GM06990 (cell line): Measurements from ENCODE around the gene C11orf24.
A peak's percentile ranks its signal among the peaks of the same experiment; 100 is the strongest.
"Not testable (repeated sequence)": the region's sequence is repeated elsewhere in the genome, so short reads cannot be mapped to it uniquely, and the experiment has no call there.

Experiments used
- DNase-seq: peaks from one replicate; pipeline ENCODE4 v3.0.0-alpha.2; 2011; ENCODE audit not compliant: insufficient read length; ENCODE audit errors: extremely low read depth
- H3K27me3 ChIP-seq: replicated peaks from 2 replicates; pipeline ENCODE4 v1.6.0; 2011; ENCODE audit warnings: low read length; ENCODE audit not compliant: control insufficient read depth, insufficient read depth
- H3K36me3 ChIP-seq: 2 replicates; pipeline ENCODE4 v1.5.1; 2011; ENCODE audit warnings: low read length; ENCODE audit not compliant: control insufficient read depth, insufficient read depth
- H3K4me3 ChIP-seq: replicated peaks from 2 replicates; pipeline ENCODE4 v1.5.1; 2011; ENCODE audit warnings: low read depth, mild to moderate bottlenecking, control low read depth, low read length
- CTCF ChIP-seq: IDR thresholded peaks from 2 replicates; pipeline ENCODE4 v1.5.1; 2011; ENCODE audit warnings: low read length, control low read depth, mild to moderate bottlenecking, inconsistent platforms; ENCODE audit not compliant: insufficient read depth, poor library complexity, severe bottlenecking

Gene C11orf24

DNA sequence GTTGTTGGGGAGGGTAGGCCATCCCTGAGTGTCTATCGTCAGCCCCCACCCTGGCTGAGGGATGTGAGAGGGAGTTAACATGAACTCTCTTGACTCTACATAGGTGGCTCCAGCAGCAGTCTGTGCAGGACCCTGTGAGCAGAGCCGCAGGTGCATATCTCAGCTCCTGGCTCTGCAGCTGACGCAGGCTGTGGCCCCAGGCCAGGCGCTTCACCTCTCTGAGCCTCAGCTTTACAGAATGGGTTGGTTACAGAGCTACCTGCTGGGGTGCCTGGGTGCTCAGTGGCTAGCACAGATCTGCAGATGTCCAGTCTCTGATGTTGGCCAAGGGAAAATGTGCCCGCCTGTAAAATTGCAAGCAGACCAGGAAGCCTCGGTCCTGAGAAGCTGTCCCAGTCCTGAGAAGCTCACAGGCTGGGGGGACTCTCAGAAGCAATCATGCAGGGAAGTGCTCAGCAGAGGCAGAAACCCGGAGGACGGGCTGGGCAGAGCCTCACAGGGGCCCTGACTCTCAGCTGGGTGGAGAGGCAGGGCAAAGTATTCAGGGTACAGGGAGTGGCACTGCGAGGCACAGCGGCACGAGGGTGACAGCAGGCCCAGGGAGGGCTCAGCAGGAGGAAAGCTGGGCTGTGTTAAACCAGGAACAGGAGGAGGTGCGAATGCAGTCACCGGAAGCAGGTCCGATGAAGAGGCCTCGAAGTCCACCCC, 24.7 kb upstream of the C11orf24 start:
- H3K4me3 ChIP-seq: no peak overlapping the region
- H3K27me3 ChIP-seq: no peaks in the 10 kb centered on the region
- TF ChIP-seq CTCF: no peak
- no peaks in the 10 kb centered on the region for H3K36me3 ChIP-seq
- no peak for DNase-seq

- DNase-seq: no peak
- Histone ChIP-seq H3K27me3 (no peaks in the 10 kb centered on the region), H3K4me3 (no peak overlapping the region), H3K36me3 (no peaks in the 10 kb centered on the region)
- no peak for TF ChIP-seq CTCF
These were observed 24.2 kb upstream of the C11orf24 start for GRCh38 chr11:68295940-68296339.

GRCh38 chr11:68295271-68295670, 23.5 kb upstream of the C11orf24 start:
- Histone ChIP-seq H3K27me3 (no peaks in the 10 kb centered on the region), H3K36me3 (no peaks in the 10 kb centered on the region), H3K4me3 (no peak overlapping the region)
- no peak for DNase-seq
- no peak for TF ChIP-seq CTCF

GRCh38 chr11:68293708-68294107, 21.9 kb upstream of the C11orf24 start:
- Histone ChIP-seq H3K4me3 (0 out of 2 replicates have a peak overlapping the region, but pooled peaks have one; percentile 1), H3K27me3 (no peaks in the 10 kb centered on the region), H3K36me3 (no peaks in the 10 kb centered on the region)
- no peak for TF ChIP-seq CTCF
- DNase-seq: no peak

DNA sequence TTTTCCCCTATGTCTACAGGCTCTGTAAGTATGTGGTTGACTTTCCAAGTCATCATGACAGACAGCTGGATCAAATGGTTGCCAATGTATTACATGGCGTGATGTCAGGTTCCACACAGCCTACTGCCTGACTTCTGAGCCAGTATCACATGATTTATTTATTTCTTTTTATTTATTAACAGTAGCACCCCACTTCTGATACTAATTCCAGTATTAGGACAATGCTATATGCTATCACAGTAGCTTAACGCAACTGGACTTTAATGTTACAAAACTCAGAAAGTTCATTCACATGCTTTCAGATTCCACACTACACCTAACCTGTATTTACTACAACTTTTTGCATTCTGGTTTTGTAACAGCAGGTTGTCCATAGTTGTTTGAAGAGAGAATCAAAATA, 17.7 kb upstream of the C11orf24 start:
- Histone ChIP-seq H3K4me3 (no peak overlapping the region), H3K27me3 (no peaks in the 10 kb centered on the region), H3K36me3 (no peaks in the 10 kb centered on the region)
- no peak for DNase-seq
- TF ChIP-seq CTCF: no peak

DNA sequence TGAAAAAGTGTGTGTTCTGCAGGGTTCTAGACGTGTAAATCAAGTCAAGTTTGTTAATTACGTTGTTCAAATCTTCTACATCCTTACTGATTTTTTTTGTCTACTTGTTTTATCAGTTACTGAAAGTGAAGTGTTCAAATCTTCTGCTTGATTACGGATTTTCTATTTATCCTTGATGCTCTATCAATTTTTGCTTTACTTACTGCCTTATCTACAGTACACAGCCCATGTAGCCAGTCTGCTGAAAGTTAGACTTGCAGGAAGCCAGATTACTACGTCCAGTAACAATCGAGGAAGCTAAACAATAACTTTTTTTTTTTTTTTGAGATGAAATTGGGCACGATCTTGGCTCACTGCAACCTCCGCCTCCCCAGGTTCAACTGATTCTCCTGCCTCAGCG, 15.6 kb upstream of the C11orf24 start:
- H3K27me3 ChIP-seq: no peaks in the 10 kb centered on the region
- no peak for DNase-seq
- TF ChIP-seq CTCF: no peak
- H3K4me3 ChIP-seq: no peak overlapping the region
- H3K36me3 ChIP-seq: no peaks in the 10 kb centered on the region

- not testable (repeated sequence) for H3K27me3 ChIP-seq, H3K36me3 ChIP-seq, H3K4me3 ChIP-seq, DNase-seq
These were observed 12.8 kb upstream of the C11orf24 start for GRCh38 chr11:68284588-68284987.
